Stimulated activated CD4-positive, alpha-beta T cell treated with anti-CD3 and anti-CD28 coated beads, Interleukin-2, amount 100 ng/mL, for 24 hours (primary cell): ENCODE measurements around the gene TMEM121.

Experiments used
- DNase-seq, 2 donors: peaks; one replicate each; pipeline ENCODE4 v3.0.0-alpha.2; 2020

Gene TMEM121

GRCh38 chr14:105498430-105499255 lies 27.7 kb upstream of the TMEM121 start:
- no peak for DNase-seq

GRCh38 chr14:105499256-105500035 lies 26.9 kb upstream of the TMEM121 start:
- DNase-seq = no peak

GRCh38 chr14:105500036-105500725 lies 26.2 kb upstream of the TMEM121 start:
- DNase-seq = no peak

- no peak for DNase-seq
Observed at GRCh38 chr14:105500726-105501101, 25.7 kb upstream of the TMEM121 start.

- DNase-seq = no peak
Observed at GRCh38 chr14:105501504-105502291, 24.7 kb upstream of the TMEM121 start.

- DNase-seq = no peak
Observed at GRCh38 chr14:105502446-105503295, 23.7 kb upstream of the TMEM121 start.

GRCh38 chr14:105503296-105503640 lies 23.1 kb upstream of the TMEM121 start:
- no peak for DNase-seq

- DNase-seq = no peak
Observed at GRCh38 chr14:105503935-105504692, 22.3 kb upstream of the TMEM121 start.

GRCh38 chr14:105505101-105505500 lies 21.3 kb upstream of the TMEM121 start:
- no peak for DNase-seq

GRCh38 chr14:105507247-105507646 lies 19.1 kb upstream of the TMEM121 start:
- DNase-seq = no peak

- DNase-seq = no peak
Observed at GRCh38 chr14:105508069-105508468, 18.3 kb upstream of the TMEM121 start.

- DNase-seq = no peak
Observed at GRCh38 chr14:105508601-105509000, 17.8 kb upstream of the TMEM121 start.

GRCh38 chr14:105517096-105517495 lies 9.3 kb upstream of the TMEM121 start:
- no peak for DNase-seq

GRCh38 chr14:105519946-105520698 lies 6.3 kb upstream of the TMEM121 start:
- DNase-seq = no peak

GRCh38 chr14:105525326-105525725 lies 1.1 kb upstream of the TMEM121 start:
- DNase-seq = no peak

GRCh38 chr14:105526776-105527380 lies 495 bp downstream of the TMEM121 start:
- no peak for DNase-seq

GRCh38 chr14:105527381-105527825 lies 1.0 kb downstream of the TMEM121 start:
- no peak for DNase-seq

- peak; percentile 84 to 87 for DNase-seq
Observed at GRCh38 chr14:105527826-105528585, 1.6 kb downstream of the TMEM121 start.
